Bronchial epithelial cell (primary cell): ENCODE results near the gene SWT1. TPM values are rescaled to one million over a fixed set of nuclear protein-coding genes. Genes with fewer than 3 reads are reported as not detected.
A peak's percentile ranks its signal among the peaks of the same experiment; 100 is the strongest.
"Not testable (repeated sequence)": the region's sequence is repeated elsewhere in the genome, so short reads cannot be mapped to it uniquely, and the experiment has no call there.

Experiments used
- DNase-seq: peaks from one replicate; pipeline ENCODE4 v3.0.0-alpha.2; 2010; ENCODE audit warnings: low read depth
- FAIRE-seq: peaks from 2 replicates; lab custom pipeline; 2011; peaks lifted over from hg19 to GRCh38; lab: Jason Lieb, UNC
- H3K27me3 ChIP-seq: 2 replicates; pipeline ENCODE4 v1.5.1; 2011; ENCODE audit warnings: low read length; ENCODE audit not compliant: control insufficient read depth, insufficient read depth
- H3K36me3 ChIP-seq: 2 replicates; pipeline ENCODE4 v1.5.1; 2011; ENCODE audit warnings: low read length; ENCODE audit not compliant: control insufficient read depth, insufficient read depth
- H3K4me3 ChIP-seq: 2 replicates; pipeline ENCODE4 v1.5.1; 2011; ENCODE audit warnings: mild to moderate bottlenecking, low read depth, low read length, control low read depth
- CTCF ChIP-seq: IDR thresholded peaks from 2 replicates; pipeline ENCODE4 v1.5.1; 2011; ENCODE audit warnings: mild to moderate bottlenecking, moderate library complexity, low read length, control low read depth, inconsistent platforms; ENCODE audit not compliant: insufficient read depth, severe bottlenecking
- total RNA-seq: library from RNA; depleted of rRNA; stranded (reverse); fragments of >200 nt; gene quantifications from 2 replicates; pipeline ENCODE4 v1.2.1, GENCODE V29; 2014

Gene SWT1
- total RNA-seq, 1 donor from 2014 or later, result 2.9 TPM

DNA sequence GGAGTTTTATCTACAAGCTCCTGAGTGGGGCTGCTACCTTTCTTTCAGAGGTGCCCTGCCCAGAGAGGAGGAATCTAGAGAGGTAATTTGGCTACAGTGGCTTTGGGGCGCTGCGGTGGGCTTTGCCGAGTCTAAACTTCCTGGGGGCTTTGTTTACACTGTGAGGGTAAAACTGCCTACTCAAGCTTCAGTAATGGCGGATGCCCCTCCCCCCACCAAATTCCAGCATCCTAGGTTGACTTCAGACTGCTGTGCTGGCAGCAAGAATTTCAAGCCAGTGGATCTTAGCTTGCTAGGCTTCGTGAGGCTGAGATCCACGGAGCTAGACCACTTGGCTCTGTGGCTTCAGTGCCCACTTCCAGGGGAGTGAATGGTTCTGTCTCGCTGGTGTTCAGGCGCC is 43.9 kb downstream of the SWT1 start:
- FAIRE-seq (no peak), DNase-seq (no peak)
- Histone ChIP-seq H3K36me3 (no peaks in the 10 kb centered on the region), H3K4me3 (no peak overlapping the region), H3K27me3 (no peaks in the 10 kb centered on the region)
- no peak for TF ChIP-seq CTCF

- Histone ChIP-seq H3K4me3 (no peak overlapping the region), H3K36me3 (no peaks in the 10 kb centered on the region), H3K27me3 (no peaks in the 10 kb centered on the region)
- FAIRE-seq (no peak), DNase-seq (no peak)
- no peak for TF ChIP-seq CTCF
Observed at GRCh38 chr1:185207170-185207569, 50.2 kb downstream of the SWT1 start.

DNA sequence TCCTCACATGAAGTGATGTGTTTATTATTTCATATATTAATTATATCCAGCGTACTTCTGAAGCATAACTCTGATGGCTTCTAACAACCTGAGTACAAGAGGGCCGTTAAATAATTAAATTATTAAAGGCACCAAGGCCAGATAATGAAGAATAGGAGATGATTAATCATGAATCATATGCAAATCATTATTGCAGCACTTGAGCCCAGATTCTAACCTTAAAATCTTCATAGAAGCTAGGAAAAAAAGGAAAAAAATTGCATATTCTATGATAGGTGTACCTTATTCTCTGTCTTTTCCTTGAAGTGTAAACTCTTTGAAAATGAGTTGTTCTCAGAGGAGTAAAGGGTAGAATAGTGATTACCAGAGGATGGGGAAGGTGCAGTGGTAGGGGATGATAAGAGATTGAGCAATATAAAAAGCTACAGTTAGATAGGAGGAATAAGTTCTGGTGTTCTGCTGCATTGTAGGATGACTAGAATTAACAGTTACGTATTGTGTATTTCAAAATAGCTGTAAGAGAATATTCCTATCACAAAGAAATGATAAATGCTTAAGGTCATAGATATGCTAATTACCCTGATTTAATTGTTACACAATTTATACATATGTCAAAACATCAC is 51.1 kb downstream of the SWT1 start:
- peak; percentile 71 for DNase-seq
- H3K4me3 ChIP-seq, result no peak overlapping the region
- no peaks in the 10 kb centered on the region for H3K27me3 ChIP-seq
- no peaks in the 10 kb centered on the region for H3K36me3 ChIP-seq
- TF ChIP-seq CTCF, result no peak
- no peak for FAIRE-seq

GRCh38 chr1:185208626-185209180 is 51.7 kb downstream of the SWT1 start:
- FAIRE-seq, result no peak

DNA sequence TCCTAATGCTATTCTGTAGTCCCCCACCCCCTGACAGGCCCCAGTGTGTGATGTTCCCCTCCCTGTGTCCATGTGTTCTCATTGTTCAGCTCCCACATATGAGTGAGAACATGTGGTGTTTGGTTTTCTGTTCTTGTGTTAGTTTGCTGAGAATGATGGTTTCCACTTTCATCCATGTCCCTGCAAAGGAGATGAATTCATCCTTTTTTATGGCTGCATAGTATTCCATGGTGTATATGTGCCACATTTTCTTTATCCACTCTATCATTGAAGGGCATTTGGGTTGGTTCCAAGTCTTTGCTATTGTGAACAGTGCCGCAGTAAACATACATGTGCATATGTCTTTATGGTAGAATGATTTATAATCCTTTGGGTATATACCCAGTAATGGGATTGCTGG is 52.4 kb downstream of the SWT1 start:
- not testable (repeated sequence) for H3K27me3 ChIP-seq, H3K4me3 ChIP-seq, DNase-seq, FAIRE-seq, H3K36me3 ChIP-seq

More at GRCh38 chr1:185208626-185209180, 51.7 kb downstream of the SWT1 start:
- no peaks in the 10 kb centered on the region for H3K27me3 ChIP-seq
- no peak overlapping the region for H3K4me3 ChIP-seq
- peak; percentile 48 for DNase-seq
- no peak for TF ChIP-seq CTCF
- H3K36me3 ChIP-seq, result no peaks in the 10 kb centered on the region

GRCh38 chr1:185213091-185213490 is 56.1 kb downstream of the SWT1 start:
- DNase-seq, result no peak
- TF ChIP-seq CTCF, result no peak
- FAIRE-seq, result no peak

More at GRCh38 chr1:185213091-185213490, 56.1 kb downstream of the SWT1 start:
- Histone ChIP-seq H3K4me3 (no peak overlapping the region), H3K36me3 (no peaks in the 10 kb centered on the region), H3K27me3 (no peaks in the 10 kb centered on the region)
